GM20000 (cell line): ENCODE data around the gene LRP3.

ENCODE experiments used
- DNase-seq: peaks from one replicate; pipeline ENCODE4 v3.0.0; 2012; ENCODE audit warnings: low spot score
- CTCF ChIP-seq: IDR thresholded peaks from 2 replicates; pipeline ENCODE4 v1.5.1; 2012; ENCODE audit warnings: mild to moderate bottlenecking, control low read depth; ENCODE audit errors: extremely low read depth, missing control alignments

The LRP3 gene

GRCh38 chr19:33198169-33198568 is 4.0 kb downstream of the LRP3 start:
- TF ChIP-seq CTCF = no peak
- DNase-seq = no peak

- DNase-seq = no peak
- TF ChIP-seq CTCF = no peak
These were observed 5.5 kb downstream of the LRP3 start for GRCh38 chr19:33199441-33200265.

- no peak for DNase-seq
- no peak for TF ChIP-seq CTCF
These were observed 7.3 kb downstream of the LRP3 start for GRCh38 chr19:33201473-33201872.

- DNase-seq = no peak
- TF ChIP-seq CTCF = no peak
These were observed 7.9 kb downstream of the LRP3 start for GRCh38 chr19:33201886-33202545.

GRCh38 chr19:33202546-33203507 is 8.7 kb downstream of the LRP3 start:
- DNase-seq = no peak
- no peak for TF ChIP-seq CTCF

GRCh38 chr19:33203529-33203928 is 9.4 kb downstream of the LRP3 start:
- TF ChIP-seq CTCF = no peak
- DNase-seq = no peak
